NCI-H128 (cell line): ENCODE data around the gene N4BP3.

Source experiments
- DNase-seq: peaks from one replicate; lab custom pipeline; 2025; ENCODE audit not compliant: unreplicated experiment; lab: John Stamatoyannopoulos, UW

The N4BP3 gene

GRCh38 chr5:178098685-178099084 lies 14.6 kb upstream of the N4BP3 start:
- no peak for DNase-seq

DNA sequence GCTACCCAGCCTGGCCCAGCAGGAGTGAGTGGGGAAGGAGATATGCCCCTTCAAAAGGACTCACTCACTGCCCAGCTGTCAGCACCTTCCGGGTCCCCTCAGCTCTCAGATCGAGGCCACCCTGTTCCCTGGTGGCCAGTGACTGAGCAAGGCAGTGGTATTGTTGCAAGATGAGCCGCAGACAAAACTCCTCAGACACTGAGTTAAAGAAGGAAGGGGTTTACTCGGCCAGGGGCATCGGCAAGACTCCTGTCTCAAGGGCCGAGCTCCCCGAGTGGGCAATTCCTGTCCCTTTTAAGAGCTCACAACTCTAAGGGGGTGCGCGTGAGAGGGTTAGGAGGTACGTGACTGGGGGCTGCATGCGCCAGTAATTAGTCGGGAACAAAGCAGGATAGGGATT lies 9.7 kb upstream of the N4BP3 start:
- DNase-seq, result no peak

DNA sequence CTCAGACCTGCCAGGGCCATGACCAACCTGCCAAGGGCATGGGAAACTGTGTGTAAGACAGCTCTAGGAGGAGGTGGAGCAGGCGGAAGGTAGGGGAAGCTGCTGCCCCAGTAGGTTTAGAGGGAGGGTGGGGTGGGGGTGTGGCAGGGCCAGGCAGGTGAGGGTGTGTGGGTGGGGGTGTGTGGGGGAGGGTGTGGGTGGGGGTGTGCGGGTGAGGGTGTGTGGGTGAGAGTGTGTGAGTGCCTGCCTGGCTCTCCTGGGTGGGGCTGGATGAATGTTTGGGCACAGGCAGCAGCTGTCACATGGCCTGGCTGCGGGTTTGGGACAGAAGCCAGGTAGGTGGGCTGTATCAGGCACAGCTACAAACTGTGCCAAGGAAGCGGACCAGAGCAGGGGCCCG lies 8.8 kb upstream of the N4BP3 start:
- no peak for DNase-seq

- no peak for DNase-seq
Observed at GRCh38 chr5:178106086-178106485, 7.2 kb upstream of the N4BP3 start.

- no peak for DNase-seq
Observed at GRCh38 chr5:178106556-178107239, 6.6 kb upstream of the N4BP3 start.

DNA sequence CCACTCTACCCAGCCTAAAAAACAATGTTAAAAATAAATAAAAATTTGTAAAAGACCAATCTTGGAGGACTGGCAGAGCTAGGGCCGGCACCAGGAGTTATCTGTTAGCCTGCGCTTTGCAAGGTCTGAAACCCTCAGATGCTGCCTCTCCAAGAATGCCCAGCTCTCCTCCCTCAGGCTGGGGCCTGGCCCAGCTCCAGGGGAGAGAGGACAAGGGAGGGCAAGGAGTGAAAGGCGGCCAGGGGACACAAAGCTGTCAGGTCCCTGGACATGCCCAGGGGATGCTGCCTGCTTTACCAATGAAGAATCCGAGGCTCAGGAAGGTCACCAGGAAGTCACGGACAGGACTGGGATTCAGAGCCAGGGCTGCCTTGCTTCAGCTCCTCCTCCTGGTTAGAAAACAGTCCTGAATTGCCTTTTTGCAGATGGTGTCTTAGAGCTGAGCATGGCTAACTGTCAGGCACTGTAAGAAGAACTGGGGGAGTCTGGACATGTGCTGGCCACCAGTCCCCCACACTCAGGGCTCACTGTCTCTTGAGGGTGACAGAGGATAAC lies 5.5 kb upstream of the N4BP3 start:
- DNase-seq, result no peak

- no peak for DNase-seq
Observed at GRCh38 chr5:178108446-178108845, 4.9 kb upstream of the N4BP3 start.

DNA sequence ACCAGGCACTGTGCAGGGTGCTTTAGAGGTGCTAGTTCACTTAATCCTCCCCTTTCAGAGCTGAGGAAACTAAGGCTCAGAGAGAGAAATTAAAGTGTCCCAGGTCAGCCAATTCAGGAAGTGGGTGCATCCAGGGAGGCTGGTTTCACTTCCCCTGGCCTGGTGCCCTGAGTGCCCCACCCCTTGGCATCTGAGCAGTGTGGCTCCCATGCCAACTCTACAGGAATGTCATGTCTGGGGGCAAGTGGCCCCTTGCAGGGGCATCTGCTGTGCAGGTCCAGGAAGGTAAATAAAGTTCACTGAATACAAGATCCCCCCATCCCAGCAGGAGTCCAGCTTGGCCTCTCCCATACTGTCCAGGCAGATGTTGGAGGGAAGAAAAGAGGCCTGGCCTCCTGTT lies 4.4 kb upstream of the N4BP3 start:
- no peak for DNase-seq

GRCh38 chr5:178110511-178110910 lies 2.8 kb upstream of the N4BP3 start:
- no peak for DNase-seq

DNA sequence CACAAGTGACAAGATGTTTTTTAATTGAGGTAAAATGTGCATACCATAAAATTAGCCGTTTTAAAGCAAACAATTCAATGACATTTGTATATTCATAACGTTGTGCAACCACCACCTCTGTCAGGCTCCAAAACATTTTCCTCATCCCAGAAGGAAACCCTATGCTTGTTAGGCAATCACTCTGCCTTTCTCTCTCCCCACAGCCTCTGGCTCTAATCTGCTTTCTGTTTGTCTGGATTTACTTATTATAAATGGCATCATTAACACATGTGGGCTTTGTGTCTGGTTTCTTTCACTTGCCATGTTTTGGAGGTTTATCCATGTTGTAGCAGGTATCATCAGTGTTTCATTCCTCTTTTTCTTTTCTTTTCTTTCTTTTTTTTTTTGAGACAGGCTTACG lies 1.4 kb upstream of the N4BP3 start:
- no peak for DNase-seq

DNA sequence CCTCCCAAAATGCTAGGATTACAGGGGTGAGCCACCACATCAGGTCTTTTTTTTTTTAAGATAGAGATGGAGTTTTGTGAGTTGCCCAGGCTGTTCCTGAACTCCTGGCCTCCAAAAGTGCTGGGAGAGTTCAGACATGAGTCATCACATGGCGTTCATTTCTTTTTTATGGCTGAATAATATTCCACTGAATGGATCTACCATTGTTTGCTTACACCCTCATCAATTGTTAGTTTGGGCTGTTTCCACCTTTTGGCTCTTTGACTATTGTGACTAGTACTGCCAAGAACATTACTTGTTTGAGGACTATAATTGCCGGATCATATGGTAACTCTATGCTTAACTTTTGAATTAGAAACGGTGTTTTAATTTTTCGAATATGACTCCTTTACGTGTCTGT lies 787 bp upstream of the N4BP3 start:
- DNase-seq, result no peak

DNA sequence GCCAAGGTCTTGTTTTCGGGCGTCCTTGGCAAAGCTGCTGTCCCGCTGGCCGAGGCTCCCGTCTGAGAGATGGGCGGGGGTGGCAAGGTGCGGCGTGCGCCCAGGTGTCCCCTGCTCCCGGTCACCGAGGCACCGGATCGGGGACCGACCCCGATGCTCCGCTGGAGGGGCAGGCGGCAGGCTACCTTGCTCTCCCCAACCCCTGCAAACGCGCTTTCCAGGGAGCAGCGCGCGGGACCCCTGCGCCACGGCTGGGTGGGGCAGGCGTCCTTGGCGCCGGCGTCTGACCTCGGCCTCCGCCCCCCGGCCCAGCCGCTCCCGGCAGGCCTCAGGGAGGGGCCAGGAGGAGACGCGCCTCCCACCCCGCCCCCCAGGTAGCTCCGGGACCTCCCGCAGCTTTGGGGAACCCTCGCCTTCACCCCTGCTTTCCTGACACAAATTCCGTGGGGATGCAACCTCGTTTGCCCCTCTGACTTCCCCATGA lies 551 bp downstream of the N4BP3 start:
- DNase-seq, result no peak

GRCh38 chr5:178114325-178115135 lies 1.2 kb downstream of the N4BP3 start:
- DNase-seq, result no peak

DNA sequence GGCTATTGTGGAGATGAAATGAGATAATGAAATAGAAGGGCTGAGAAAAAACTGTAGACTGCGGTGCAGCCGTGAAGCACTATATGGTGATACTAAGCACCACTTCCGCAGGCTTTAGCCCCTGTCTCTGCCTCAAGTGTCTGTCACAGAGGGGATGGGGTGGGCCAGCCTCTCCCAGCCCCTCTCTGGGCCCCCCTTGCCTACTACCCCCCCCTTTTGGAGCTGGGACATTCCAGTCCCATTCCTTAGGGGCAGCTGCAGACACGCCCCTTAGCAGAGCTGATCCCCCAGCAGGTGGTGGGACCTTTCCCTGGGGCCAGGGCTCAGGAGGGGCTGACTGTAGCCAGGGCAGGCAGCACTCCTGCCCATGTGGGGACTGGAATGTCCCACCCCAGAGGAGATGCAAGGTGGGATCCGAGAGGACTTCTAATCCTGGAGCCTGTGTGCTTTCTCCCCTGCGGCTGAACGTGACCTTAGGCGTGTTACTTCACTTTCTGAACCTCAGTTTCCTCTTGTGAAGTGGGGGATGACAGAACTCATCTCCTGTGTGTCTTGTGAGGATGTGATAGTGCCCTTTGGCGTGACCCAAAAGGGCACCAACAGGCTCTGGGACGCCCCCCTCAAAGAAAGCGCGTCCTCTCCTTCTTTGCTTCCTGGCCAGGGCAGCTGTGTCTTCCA lies 1.9 kb downstream of the N4BP3 start:
- no peak for DNase-seq

DNA sequence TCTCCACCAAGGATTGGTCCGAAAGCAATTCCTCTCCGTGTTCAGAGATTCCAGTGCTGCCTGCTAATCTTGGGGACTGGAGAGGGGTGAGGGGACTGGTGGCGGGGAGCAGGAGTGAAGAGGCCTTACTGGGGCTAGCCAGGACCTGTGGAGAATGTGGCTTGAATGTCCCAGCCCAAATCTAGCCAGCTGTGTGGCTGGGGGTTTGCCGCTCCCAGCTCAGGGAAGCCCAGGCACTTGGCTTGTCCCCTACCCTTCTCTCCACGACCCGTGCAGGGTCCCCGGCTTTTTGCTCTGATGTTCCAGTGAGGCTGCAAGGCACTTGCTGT lies 2.4 kb downstream of the N4BP3 start:
- DNase-seq, result no peak

DNA sequence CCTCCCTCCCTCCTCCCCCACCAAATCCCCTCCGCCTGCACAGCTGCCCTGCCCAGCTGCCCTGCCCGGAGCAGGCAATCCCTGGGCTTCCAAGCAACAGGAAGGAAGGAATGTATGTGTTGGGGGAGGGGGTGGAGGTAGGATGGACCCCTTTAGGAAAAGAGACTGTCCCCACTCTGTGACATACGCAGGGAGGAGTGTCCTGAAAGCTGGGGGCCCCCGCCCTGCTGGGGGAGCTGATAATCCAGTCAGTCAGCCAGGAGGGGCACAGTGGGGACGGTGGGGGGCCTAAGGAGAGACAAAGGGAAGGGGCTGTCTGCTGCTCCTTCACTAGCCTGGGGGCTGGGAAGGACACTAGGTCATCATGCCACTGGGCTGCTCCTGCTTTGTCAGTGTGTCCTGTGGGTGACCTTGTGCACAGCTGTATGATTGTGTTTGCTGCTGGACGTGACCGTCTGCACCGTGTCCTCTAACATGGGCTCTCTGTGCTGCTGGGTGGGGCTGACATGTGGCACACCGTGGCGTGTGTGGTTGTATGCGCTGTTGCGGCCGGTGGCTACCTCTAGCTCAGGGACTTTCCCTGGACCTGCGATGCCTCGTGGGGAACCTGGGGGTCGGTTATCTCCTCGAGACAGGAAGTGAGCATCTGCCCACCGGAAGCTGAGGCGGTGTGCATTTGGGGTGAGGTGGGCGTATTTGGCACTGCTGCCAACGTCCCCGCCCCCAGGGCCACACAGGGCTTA lies 3.0 kb downstream of the N4BP3 start:
- DNase-seq, result no peak

DNA sequence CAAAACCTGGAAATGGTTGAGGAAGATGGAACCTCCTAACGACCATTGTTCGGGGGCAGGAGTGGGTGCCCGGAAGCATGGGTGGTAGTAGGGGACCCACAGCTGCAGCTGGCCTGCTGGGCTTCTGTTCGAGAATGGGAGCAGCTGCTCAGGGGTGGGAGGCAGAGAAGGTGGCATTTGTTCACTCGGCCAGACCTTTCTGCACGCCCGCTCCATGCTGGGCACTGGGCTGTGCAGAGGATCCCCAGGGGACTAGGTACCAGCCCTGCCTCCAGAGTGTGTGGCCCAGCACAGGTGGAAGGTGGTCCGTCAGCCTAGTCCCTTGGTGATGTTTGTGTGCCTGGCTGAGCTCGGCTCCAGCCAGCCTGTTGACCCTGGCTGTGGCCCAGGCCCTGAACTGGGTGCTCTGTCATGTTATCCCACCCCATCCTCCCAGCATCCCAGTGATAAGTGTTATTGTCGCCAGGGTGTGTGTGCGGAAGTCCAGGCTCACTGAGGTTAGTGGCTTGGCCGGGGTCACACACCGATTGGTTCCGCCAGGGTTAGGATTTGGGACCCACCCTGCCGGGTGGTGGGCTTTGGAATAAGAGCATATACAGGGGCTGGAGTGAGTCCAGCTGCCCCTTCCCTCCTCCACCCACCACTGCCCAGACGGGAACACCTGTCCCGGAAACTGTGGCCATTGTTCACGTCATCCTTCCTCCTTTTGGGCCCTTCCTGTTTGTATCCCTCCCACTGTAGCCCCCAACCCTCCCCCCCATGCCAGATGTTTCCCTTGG lies 4.8 kb downstream of the N4BP3 start:
- DNase-seq, result no peak

DNA sequence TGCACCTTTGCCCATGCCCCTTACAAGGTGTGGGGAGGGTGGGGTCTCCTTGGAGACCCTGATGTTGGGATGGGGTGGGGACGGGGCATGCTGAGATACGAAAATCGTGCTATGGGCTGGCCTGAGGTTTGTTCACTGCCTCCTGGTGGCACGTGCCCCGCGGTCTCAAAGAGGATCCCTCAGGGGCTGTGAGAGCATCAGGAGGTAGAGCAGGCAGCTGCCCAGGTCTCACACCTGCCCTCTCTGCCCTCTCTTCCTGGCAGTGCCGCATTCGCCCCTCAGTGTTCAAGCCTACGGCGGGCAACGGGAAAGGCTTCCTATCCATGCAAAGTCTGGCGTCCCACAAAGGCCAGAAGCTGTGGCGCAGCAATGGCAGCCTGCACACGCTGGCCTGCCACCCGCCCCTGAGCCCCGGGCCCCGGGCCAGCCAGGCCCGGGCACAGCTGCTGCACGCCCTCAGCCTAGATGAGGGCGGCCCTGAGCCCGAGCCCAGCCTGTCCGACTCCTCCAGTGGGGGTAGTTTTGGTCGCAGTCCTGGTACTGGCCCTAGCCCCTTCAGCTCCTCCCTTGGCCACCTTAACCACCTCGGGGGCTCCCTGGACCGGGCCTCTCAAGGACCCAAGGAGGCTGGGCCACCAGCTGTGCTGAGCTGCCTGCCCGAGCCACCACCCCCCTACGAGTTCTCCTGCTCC lies 6.7 kb downstream of the N4BP3 start:
- DNase-seq, result no peak

- peak; percentile 81 for DNase-seq
Observed at GRCh38 chr5:178120607-178121357, 7.5 kb downstream of the N4BP3 start.
